HepG2 (cell line): ENCODE measurements around the gene OR1L8. TPM values are rescaled to one million over a fixed set of nuclear protein-coding genes. Genes with fewer than 3 reads are reported as not detected.

ENCODE experiments used
- ATAC-seq: fragments of 200-7000 bp; cut with Tn5 transposase; 3 replicates; pipeline ENCODE4 v1.9.1; 2020; ENCODE audit warnings: mild to moderate bottlenecking, moderate library complexity
- BruUV-seq: library from RNA; stranded (reverse); fragments of 400-500 nt; replicated peaks from 2 replicates; lab custom pipeline; 2021; lab: Mats Ljungman, UMichigan
- CTCF ChIA-PET: fragments of 300-600 bp; formaldehyde crosslinking; extraction: SDS; loops from one replicate; lab custom pipeline; 2021; ENCODE audit warnings: low total read pairs, inconsistent platforms, low intra/inter-chr PET ratio; lab: Yijun Ruan, JAX
- POLR2A ChIA-PET: fragments of 350-600 bp; sonication (Branson Sonifier 250); formaldehyde crosslinking; loops from one replicate; lab custom pipeline; 2020; ENCODE audit warnings: antibody characterized with exemption, inconsistent platforms; lab: Yijun Ruan, JAX
- DNase-seq: peaks from one replicate; pipeline ENCODE4 v3.0.0-alpha.2; 2015; ENCODE audit warnings: low spot score
- FAIRE-seq: peaks from 3 replicates; lab custom pipeline; 2011; peaks lifted over from hg19 to GRCh38; lab: Jason Lieb, UNC
- H2AFZ ChIP-seq: one replicate; pipeline ENCODE4 v1.6.1; 2011; ENCODE audit warnings: low read length, inconsistent platforms
- H3K27ac ChIP-seq: fragments of 300-600 bp; 3 replicates; pipeline ENCODE4 v1.8.0; 2011; ENCODE audit warnings: mixed run types, mild to moderate bottlenecking, mixed read lengths, low read length, inconsistent platforms; ENCODE audit not compliant: insufficient read depth; ENCODE audit errors: extremely low read length
- H3K27me3 ChIP-seq, 2 experiments: fragments of 200-600 bp in 1 of 2; 2 replicates in 1 of 2; 3 replicates in 1 of 2; pipeline versions ENCODE4 v1.6.0 to v1.8.0; 2011; ENCODE audit warnings: low read length in 2 of 2, mild to moderate bottlenecking in 2 of 2, moderate library complexity in 2 of 2, inconsistent platforms in 1 of 2; ENCODE audit not compliant: insufficient read depth in 2 of 2, control insufficient read depth in 1 of 2
- H3K36me3 ChIP-seq, 2 experiments: fragments of 200-600 bp in 1 of 2; replicated peaks in 1 of 2; 2 replicates in 1 of 2; 3 replicates in 1 of 2; pipeline versions ENCODE4 v1.5.1 to v1.8.0; 2011; ENCODE audit warnings: low read length in 2 of 2, inconsistent platforms in 1 of 2; ENCODE audit not compliant: insufficient read depth in 2 of 2, control insufficient read depth in 1 of 2
- H3K4me1 ChIP-seq: 2 replicates; pipeline ENCODE4 v1.5.1; 2012; ENCODE audit warnings: low read length, inconsistent platforms; ENCODE audit not compliant: insufficient read depth
- H3K4me2 ChIP-seq: 2 replicates; pipeline ENCODE4 v1.6.0; 2011; ENCODE audit warnings: low read depth, low read length, inconsistent platforms
- H3K4me3 ChIP-seq, 3 experiments: fragments of 200-600 bp in 1 of 3; sonication (generic), shearing (Covaris generic) in 1 of 3; replicated peaks in 1 of 3; 2 replicates each; pipeline ENCODE4 v1.5.1; 2011 to 2016; ENCODE audit warnings: low read length in 3 of 3, inconsistent platforms in 2 of 3, low read depth in 2 of 3, mild to moderate bottlenecking in 2 of 3, control low read depth in 1 of 3, mixed read lengths in 1 of 3; ENCODE audit not compliant: insufficient read depth in 1 of 3
- H3K79me2 ChIP-seq: one replicate; pipeline ENCODE4 v1.6.1; 2011; ENCODE audit warnings: low read length, inconsistent platforms; ENCODE audit not compliant: insufficient read depth
- H3K9ac ChIP-seq: 2 replicates; pipeline ENCODE4 v1.6.0; 2011; ENCODE audit warnings: mild to moderate bottlenecking, low read depth, low read length, inconsistent platforms; ENCODE audit not compliant: insufficient read depth
- H3K9me3 ChIP-seq: 2 replicates; pipeline ENCODE4 v1.5.1; 2012; ENCODE audit warnings: mild to moderate bottlenecking, low read length
- H4K20me1 ChIP-seq: 2 replicates; pipeline ENCODE4 v1.6.0; 2011; ENCODE audit warnings: inconsistent platforms, mild to moderate bottlenecking, low read length, moderate library complexity; ENCODE audit not compliant: insufficient read depth
- NCOA5 ChIP-seq: sonication (generic); formaldehyde crosslinking; IDR thresholded peaks from 2 replicates; pipeline ENCODE4 v1.4.0; 2020; ENCODE audit warnings: missing genetic modification reagents
- PRPF4 ChIP-seq: fragments of 200-400 bp; formaldehyde crosslinking; IDR thresholded peaks from 2 replicates; pipeline ENCODE4 v1.6.1; 2016; ENCODE audit warnings: low read length, low read depth; ENCODE audit not compliant: poor library complexity, severe bottlenecking
- STAG1 ChIP-seq: sonication (generic); formaldehyde crosslinking; IDR thresholded peaks from 2 replicates; pipeline ENCODE4 v1.4.0; 2020; ENCODE audit warnings: missing genetic modification reagents
- ZNF274 ChIP-seq: sonication (generic); formaldehyde crosslinking; IDR thresholded peaks from 2 replicates; pipeline ENCODE4 v1.5.1; 2020; ENCODE audit warnings: mild to moderate bottlenecking, missing genetic modification reagents
- WGBS: methylation state at CpG from one replicate; pipeline ENCODE4 v1.1.6; 2017; ENCODE audit warnings: low lambda C conversion rate; 5-methylcytosine and 5-hydroxymethylcytosine counted together
- in situ Hi-C: cut with HindIII; loops from 2 replicates; pipeline ENCODE4 v1.10.0; 2017; ENCODE audit warnings: low pct_unique_long_range_greater_than_20kb; ENCODE audit not compliant: extremely low pct_ligation_motif_present
- intact Hi-C: fragments of 100-400 bp; cut with micrococcal nuclease; formaldehyde crosslinking; loops from one replicate; pipeline ENCODE4 v1.10.0; 2022; ENCODE audit not compliant: unreplicated experiment
- polyA plus RNA-seq, 8 experiments: library from polyadenylated mRNA; depleted of rRNA in 3 of 8; stranded (reverse) in 7 of 8; unstranded in 1 of 8; fragments of >200 nt; fragmentation: Illumina TruSeq in 4 of 8; extraction: Trizol in 4 of 8; gene quantifications; 2 replicates each; pipeline versions ENCODE4 v1.2.1 to v1.2.3, GENCODE V29; 2011 to 2016; ENCODE audit warnings: low read depth in 4 of 8, missing spikeins in 1 of 8, mixed read lengths in 1 of 8; ENCODE audit not compliant: insufficient read depth in 1 of 8
- total RNA-seq, 5 experiments: library from RNA; depleted of rRNA; stranded (reverse); fragments of >200 nt; fragmentation: Illumina TruSeq; extraction: Trizol; gene quantifications; 2 replicates each; pipeline ENCODE4 v1.2.3, GENCODE V29; 2016; ENCODE audit warnings: low read depth in 1 of 5
- TF ChIP-seq, protein P1 (sequence below): sonication (generic); formaldehyde crosslinking; IDR thresholded peaks from 2 replicates; pipeline ENCODE4 v1.4.0; 2020; ENCODE audit warnings: missing genetic modification reagents, borderline replicate concordance
- TF ChIP-seq, protein P2 (sequence below): sonication (generic); formaldehyde crosslinking; IDR thresholded peaks from 2 replicates; pipeline ENCODE4 v1.8.0; 2022; ENCODE audit warnings: mild to moderate bottlenecking, missing genetic modification reagents, moderate library complexity
- TF ChIP-seq, protein P3 (sequence below), 2 experiments: fragments of 450-650 bp in 1 of 2; sonication (generic) in 1 of 2; formaldehyde crosslinking in 1 of 2; IDR thresholded peaks; 2 replicates each; pipeline versions ENCODE4 v1.6.1 to v1.8.0; 2016 to 2022; ENCODE audit warnings: antibody characterized with exemption in 1 of 2, mild to moderate bottlenecking in 1 of 2, missing genetic modification reagents in 1 of 2

Gene OR1L8
- total and polyA plus RNA-seq, 2 of the 13 experiments (the other 11 are each of a cell fraction or from before 2014, with no cell fraction given), result not detected

DNA sequence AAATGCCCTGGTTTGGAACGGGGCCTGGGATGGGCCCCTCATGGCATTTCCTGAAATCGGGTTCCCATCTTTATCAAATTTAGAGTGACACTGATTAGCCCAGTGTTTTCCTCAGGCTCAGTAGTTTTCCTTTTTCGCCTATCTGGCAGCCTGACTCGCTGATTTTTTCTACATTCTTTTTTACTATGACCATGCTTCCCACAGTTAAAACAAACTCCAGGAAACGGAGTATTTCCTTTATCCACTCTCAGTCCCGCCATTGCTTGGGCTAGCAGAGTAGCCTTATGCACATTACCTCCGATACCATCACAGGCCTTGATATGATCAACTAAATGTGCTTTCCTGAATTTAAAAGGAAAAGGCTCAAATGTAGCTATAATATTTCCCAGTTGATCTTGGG, 36.8 kb upstream of the OR1L8 start (continued):
- TF ChIP-seq, protein P1, sequence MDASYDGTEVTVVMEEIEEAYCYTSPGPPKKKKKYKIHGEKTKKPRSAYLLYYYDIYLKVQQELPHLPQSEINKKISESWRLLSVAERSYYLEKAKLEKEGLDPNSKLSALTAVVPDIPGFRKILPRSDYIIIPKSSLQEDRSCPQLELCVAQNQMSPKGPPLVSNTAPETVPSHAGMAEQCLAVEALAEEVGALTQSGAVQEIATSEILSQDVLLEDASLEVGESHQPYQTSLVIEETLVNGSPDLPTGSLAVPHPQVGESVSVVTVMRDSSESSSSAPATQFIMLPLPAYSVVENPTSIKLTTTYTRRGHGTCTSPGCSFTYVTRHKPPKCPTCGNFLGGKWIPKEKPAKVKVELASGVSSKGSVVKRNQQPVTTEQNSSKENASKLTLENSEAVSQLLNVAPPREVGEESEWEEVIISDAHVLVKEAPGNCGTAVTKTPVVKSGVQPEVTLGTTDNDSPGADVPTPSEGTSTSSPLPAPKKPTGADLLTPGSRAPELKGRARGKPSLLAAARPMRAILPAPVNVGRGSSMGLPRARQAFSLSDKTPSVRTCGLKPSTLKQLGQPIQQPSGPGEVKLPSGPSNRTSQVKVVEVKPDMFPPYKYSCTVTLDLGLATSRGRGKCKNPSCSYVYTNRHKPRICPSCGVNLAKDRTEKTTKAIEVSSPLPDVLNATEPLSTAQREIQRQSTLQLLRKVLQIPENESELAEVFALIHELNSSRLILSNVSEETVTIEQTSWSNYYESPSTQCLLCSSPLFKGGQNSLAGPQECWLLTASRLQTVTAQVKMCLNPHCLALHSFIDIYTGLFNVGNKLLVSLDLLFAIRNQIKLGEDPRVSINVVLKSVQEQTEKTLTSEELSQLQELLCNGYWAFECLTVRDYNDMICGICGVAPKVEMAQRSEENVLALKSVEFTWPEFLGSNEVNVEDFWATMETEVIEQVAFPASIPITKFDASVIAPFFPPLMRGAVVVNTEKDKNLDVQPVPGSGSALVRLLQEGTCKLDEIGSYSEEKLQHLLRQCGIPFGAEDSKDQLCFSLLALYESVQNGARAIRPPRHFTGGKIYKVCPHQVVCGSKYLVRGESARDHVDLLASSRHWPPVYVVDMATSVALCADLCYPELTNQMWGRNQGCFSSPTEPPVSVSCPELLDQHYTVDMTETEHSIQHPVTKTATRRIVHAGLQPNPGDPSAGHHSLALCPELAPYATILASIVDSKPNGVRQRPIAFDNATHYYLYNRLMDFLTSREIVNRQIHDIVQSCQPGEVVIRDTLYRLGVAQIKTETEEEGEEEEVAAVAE, result no peak
- TF ChIP-seq NCOA5 (no peak), STAG1 (CRISPR knock-in tag) (no peak), ZNF274 (CRISPR knock-in tag) (no peak), PRPF4 (no peak)

DNA sequence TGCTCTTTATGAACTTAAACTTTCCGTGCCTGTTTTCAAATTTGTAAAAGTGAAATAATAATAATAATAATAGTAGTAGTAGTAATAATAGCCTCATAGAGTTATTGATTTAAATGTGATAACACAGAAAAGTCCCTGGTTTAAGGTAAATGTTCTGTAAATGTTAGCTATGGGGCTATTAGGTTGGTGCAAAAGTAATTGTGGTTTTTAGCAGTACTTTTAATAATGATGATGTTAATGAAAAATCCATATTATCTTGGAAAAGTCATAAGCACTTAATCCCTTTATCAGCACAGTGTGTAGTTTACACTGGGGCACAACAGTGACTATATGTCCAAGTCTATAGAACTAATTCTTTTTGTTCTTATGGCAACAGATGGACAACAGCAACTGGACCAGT, 31.2 kb upstream of the OR1L8 start, which contains the start of gene OR1Q1:
OR1Q1 (plus strand) TSS at position 377 of the 400 bp plus-strand sequence; CDS start at position 377, 0 bp downstream.
- FAIRE-seq (no peak), ATAC-seq (no peak), DNase-seq (no peak)
- Histone ChIP-seq H4K20me1 (no peaks in the 10 kb centered on the region), H2AFZ (no peak within 1 kb of the TSS), H3K27ac (no peak within 1 kb of the TSS), H3K4me1 (no peaks in the 10 kb centered on the region), H3K4me3 (no peak within 1 kb of the TSS), H3K36me3 (no peaks in the 10 kb centered on the region), H3K4me2 (no peak within 1 kb of the TSS), H3K9me3 (no peaks in the 10 kb centered on the region), H3K9ac (no peak within 1 kb of the TSS), H3K27me3 (no peaks in the 10 kb centered on the region; a peak in 2 of 5 replicates), H3K79me2 (no peaks in the 10 kb centered on the region)
- TF ChIP-seq, protein P2, sequence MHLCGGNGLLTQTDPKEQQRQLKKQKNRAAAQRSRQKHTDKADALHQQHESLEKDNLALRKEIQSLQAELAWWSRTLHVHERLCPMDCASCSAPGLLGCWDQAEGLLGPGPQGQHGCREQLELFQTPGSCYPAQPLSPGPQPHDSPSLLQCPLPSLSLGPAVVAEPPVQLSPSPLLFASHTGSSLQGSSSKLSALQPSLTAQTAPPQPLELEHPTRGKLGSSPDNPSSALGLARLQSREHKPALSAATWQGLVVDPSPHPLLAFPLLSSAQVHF (CRISPR knock-in tag), result no peak
- TF ChIP-seq, protein P3, sequence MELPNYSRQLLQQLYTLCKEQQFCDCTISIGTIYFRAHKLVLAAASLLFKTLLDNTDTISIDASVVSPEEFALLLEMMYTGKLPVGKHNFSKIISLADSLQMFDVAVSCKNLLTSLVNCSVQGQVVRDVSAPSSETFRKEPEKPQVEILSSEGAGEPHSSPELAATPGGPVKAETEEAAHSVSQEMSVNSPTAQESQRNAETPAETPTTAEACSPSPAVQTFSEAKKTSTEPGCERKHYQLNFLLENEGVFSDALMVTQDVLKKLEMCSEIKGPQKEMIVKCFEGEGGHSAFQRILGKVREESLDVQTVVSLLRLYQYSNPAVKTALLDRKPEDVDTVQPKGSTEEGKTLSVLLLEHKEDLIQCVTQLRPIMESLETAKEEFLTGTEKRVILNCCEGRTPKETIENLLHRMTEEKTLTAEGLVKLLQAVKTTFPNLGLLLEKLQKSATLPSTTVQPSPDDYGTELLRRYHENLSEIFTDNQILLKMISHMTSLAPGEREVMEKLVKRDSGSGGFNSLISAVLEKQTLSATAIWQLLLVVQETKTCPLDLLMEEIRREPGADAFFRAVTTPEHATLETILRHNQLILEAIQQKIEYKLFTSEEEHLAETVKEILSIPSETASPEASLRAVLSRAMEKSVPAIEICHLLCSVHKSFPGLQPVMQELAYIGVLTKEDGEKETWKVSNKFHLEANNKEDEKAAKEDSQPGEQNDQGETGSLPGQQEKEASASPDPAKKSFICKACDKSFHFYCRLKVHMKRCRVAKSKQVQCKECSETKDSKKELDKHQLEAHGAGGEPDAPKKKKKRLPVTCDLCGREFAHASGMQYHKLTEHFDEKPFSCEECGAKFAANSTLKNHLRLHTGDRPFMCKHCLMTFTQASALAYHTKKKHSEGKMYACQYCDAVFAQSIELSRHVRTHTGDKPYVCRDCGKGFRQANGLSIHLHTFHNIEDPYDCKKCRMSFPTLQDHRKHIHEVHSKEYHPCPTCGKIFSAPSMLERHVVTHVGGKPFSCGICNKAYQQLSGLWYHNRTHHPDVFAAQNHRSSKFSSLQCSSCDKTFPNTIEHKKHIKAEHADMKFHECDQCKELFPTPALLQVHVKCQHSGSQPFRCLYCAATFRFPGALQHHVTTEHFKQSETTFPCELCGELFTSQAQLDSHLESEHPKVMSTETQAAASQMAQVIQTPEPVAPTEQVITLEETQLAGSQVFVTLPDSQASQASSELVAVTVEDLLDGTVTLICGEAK (IDR thresholded peaks at IDR 0.05), result peak; percentile 81
- TF ChIP-seq, protein P3 (CRISPR knock-in tag; IDR thresholded peaks at IDR 0.05), result no peak
- intact Hi-C loops (no loop called here), in situ Hi-C loops (no loop called here)
- WGBS, result 0% methylated on average over 1 of the region's 1 CpG
- BruUV-seq, result no TSS peak
- ChIA-PET POLR2A (no interaction called here), CTCF (no interaction called here)
